NT2/D1 (cell line): Measurements from ENCODE around the gene ZNF277.

Experiments used
- SUZ12 ChIP-seq: IDR thresholded peaks from 2 replicates; pipeline ENCODE4 v1.6.1; 2011; ENCODE audit not compliant: insufficient read length, insufficient read depth; ENCODE audit errors: extremely low read depth
- YY1 ChIP-seq: IDR thresholded peaks from 2 replicates; pipeline ENCODE4 v1.6.1; 2011; ENCODE audit not compliant: insufficient read length, insufficient read depth
- ZNF274 ChIP-seq: IDR thresholded peaks from 2 replicates; pipeline ENCODE4 v1.6.1; 2011; ENCODE audit warnings: mild to moderate bottlenecking, low read depth, low read length

- TF ChIP-seq SUZ12 = no peak
- no peak for TF ChIP-seq YY1
- no peak for TF ChIP-seq ZNF274
These were observed 1.8 kb upstream of the ZNF277 start for GRCh38 chr7:112204499-112205342.
